ENCODE data around the gene RNASEH2B.

Gene RNASEH2B

DNA sequence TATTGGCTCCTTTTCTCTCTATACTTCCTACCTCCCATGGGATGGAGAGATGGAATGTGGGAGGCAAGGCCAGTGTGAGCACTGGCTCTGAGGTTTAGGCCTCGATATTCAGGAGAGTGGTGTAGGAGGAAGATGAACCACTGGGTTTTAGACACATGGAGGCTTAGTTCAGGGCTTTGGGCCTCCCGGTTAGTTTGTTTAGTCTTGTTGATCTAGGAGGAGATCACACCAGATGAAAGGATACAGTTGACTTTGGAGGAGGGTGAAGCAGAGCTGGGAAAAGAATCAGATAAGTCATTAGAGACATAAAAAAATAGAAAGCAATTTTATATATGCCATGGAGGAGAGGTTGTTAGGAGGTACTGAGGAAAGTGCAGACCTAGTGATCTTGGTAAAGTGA is 30.9 kb downstream of the RNASEH2B start:
- no peak for DNase-seq (ENCODE audit: low spot score)

DNA sequence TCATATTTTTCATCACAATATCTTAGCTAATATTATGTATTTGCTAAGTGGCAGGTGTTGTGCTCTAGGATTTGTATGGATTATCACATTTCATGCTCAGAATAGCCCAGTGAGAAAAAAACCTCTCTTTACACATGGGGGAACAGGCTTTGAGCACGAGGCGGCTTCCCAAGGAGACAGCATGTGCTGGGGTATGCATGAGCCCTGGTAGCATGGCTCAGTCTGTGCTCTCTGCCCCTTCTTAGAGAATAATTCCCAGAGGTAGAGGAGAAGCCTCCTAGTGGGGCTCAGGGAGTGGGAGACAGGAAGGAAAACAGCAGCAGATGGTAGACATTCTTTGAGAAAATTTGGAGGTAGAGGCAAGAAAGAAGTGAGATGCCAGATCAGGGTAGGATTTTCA is 31.6 kb downstream of the RNASEH2B start:
- DNase-seq (ENCODE audit: low spot score) = no peak

- DNase-seq (ENCODE audit: low spot score) = no peak
Measured at GRCh38 chr13:50942630-50943311, 33.2 kb downstream of the RNASEH2B start.

DNA sequence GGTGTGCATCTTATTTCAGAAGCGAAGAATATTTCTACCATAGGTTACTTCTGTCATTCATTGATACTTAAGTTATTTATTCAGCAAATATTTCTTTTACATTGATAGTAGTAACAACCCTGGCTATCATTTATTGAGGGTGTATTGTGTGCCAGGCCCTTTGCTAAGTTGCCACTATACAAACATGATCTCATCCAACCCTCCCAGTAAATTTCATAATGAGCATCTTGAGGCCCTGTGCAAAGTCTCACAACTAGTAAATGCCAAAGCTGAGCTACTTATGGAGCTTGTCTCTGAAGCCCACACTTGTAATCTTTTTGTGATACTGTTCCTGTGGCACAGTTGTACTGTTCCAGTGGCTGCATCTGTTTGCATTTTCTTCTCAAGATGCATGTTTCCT is 36.1 kb downstream of the RNASEH2B start:
- DNase-seq (ENCODE audit: low spot score) = no peak

- DNase-seq (ENCODE audit: low spot score) = no peak
Measured at GRCh38 chr13:50948601-50949000, 39.0 kb downstream of the RNASEH2B start.

- no peak for DNase-seq (ENCODE audit: low spot score)
Measured at GRCh38 chr13:50950849-50951248, 41.3 kb downstream of the RNASEH2B start.

DNA sequence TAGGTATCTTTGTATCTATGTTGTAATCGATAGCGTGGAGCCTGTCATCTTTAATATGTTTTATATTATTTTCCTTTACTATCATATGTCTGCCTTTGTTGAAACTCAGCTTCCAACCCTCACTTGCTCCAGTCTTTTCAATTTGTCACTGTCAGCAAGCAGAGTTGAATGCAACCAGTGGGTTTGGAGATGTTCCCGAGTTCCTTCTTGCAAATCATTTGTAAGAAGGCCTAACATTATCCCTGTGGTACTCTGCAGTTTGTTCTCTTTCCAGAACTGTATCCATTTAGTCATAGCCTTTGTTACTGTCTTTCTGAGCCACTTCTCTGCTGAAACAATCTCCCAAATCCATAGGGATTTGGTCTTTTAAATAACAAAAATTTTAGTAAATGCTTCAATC is 41.8 kb downstream of the RNASEH2B start:
- no peak for DNase-seq (ENCODE audit: low spot score)

DNA sequence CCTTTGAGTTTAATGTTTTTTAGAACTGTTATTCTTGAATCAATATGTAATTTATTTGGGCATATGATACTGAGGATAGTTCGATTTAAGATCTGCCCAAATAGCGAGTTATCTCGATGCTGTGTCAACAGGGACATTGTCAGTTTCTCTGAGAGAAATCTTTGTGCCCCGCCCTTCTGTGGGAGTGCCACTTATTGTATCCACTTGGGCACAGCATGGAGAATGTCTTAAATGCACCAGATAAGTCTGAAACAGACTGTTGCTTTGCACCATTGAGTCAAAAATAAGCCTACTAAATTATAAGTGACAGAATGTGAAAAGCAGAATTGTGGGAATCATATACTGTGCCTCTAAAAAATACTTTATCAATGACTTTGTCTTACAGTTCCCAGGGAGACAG is 45.6 kb downstream of the RNASEH2B start:
- no peak for DNase-seq (ENCODE audit: low spot score)

GRCh38 chr13:50955798-50956197 is 46.2 kb downstream of the RNASEH2B start:
- no peak for DNase-seq (ENCODE audit: low spot score)

- no peak for DNase-seq (ENCODE audit: low spot score)
Measured at GRCh38 chr13:50957620-50958019, 48.0 kb downstream of the RNASEH2B start.

DNA sequence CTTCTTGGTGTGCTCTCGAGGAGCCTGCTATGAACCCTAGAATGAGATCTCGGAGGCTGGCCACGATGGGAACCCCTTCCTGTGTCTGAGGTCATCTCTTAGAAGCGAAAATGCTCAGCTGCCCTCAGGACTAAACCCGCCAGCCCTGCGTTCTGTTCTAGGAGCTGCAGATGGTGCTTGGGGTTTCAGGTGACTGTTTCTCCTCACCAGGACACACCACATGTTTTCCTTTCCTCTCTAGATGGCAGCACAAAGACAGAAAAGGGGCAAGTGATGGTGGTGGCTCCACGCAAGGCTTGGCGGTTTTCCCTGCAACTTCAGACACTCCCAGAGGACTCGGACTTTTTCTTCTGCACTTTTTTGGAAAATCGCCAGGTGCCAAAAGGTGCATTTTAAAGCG is 60.1 kb downstream of the RNASEH2B start:
- peak; percentile 48 for DNase-seq (ENCODE audit: low spot score)

DNA sequence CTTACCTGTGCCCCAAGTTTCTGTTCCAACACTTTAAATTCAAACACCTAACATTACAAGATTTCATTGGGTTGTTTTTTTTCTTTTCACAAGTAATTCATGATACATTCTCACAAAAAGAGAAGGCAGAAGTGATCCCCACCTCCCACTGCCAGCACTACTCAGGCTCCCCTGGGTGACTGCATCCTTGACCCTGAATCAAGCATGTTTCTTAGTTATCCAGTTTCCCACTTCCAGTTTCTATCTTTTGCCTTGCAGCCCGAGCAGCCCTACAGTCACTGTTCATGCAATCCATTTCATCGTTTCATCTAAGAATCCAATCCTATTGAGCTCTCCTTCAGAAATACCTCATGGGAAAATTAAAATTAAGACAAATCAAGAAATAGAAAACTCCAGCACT is 61.4 kb downstream of the RNASEH2B start:
- no peak for DNase-seq (ENCODE audit: low spot score)

GRCh38 chr13:50974268-50974667 is 64.7 kb downstream of the RNASEH2B start:
- DNase-seq (ENCODE audit: low spot score) = no peak

DNA sequence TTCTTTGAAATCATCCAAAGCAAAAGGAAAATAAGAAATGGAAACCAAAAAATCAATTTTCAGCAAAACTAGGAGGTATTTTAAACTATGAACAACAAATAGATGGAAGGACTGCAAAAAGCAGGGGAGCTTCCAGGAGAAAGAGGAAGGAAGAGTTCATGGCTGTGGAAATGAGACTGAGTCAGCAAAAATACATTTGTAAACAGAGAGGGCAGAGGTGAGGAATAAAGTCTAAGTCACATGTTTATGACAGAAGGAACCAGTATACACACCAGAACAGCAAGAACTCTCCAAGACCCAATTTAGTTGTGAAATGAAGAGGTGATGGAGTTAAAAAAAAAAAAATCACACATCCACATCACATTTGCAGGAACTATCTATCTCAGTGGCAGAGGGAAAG is 69.6 kb downstream of the RNASEH2B start:
- DNase-seq (ENCODE audit: low spot score) = no peak

GRCh38 chr13:50981686-50982085 is 72.1 kb downstream of the RNASEH2B start:
- DNase-seq (ENCODE audit: low spot score) = no peak

DNA sequence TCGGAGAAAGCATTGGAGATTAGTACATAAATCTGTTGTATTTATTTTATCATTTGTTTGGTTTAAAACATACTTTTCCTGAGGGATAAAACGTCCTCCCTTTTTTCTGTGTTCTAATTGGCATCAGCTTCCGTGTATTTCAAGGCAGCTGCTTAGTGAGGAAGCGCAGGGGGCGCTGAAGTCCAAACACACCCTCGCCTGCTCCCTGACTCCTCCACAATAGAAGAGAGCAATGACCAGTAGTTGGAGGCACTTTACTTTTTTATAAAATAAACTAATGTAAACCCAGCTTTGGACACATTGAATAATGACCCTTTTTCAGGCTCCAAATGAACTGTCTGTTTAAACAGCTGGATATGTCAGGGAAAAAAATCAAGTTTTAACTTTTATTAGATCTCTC is 79.9 kb downstream of the RNASEH2B start:
- DNase-seq (ENCODE audit: low spot score) = no peak

GRCh38 chr13:50990065-50990817 is 80.7 kb downstream of the RNASEH2B start:
- no peak for DNase-seq (ENCODE audit: low spot score)

DNA sequence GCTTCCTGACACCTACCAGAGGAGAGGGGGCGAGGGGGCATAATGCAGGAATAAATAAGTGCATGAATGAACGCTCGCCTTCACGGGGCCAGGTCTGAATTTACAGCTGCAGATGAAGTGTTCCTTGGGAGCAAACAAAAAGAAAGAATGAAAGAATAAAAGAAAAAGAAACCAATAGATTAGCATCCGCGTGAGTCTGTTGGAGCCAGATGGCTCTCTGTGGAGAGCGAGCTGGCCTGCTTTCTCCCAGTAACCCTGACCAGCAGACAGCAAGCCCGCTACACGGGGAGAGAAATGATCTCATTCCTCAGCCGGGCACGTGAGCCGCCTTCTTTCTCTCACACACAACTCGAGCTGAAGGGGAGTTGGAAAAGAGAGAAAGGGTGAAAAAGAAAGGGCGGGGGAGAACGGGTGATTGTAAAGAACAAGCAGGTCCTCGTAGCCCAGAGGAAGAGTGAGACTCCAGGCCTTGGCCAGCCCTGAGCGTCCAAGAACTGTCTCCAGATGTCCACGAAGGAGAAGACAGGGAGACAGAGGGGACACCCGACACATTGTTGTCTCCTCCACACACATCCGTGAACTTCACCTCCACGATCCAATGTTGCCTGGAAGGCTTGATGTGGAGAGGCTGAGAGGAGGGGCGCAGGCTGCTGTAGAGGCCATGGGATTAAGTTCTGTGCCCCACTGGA is 81.4 kb downstream of the RNASEH2B start:
- no peak for DNase-seq (ENCODE audit: low spot score)

DNA sequence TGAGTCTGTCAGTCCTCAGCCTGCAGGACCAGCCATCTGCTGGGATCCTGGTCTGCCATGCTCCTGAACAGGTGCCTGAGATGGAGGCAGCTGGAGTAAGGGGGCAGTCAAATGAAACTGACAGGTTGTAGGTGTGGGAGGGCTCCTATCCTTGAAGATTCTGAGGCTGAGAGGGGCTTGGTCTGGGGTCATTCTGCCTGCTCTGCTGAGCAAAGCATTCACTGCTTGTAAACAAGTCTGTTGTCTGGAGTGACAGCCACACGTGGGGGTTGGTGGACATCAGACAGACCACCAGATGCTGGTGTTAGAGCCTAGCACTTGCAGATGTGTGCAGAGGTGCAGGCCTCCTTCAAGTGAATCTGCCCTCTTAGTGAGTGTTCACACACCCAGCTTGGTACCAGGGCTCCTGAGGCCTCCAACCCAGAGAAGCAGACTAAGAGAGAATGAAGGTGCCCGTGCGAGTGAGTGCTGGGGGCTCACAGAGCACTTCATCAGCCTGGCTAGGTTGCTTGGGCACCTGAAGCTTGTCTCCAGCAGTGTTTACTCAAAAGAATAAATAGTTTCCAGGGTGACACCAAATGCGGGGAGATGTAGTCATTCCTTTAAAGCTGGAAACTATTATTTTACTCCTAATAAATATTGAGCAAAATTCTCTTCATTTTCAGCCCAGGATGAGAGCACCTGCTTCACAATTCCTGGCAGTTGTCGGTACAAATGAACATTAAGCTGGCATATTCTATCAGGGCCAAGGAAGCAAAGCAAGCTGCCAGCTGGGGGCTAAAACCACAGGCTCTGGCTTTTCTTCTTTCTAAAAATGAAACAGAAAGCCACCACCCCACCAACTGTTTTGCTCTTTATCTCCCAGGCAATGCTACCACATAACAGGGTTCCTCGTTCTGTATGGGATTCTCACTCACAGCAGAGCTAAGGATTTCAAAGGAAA is 82.3 kb downstream of the RNASEH2B start:
- DNase-seq (ENCODE audit: low spot score) = no peak

- no peak for DNase-seq (ENCODE audit: low spot score)
Measured at GRCh38 chr13:50993371-50993770, 83.8 kb downstream of the RNASEH2B start.

- no peak for DNase-seq (ENCODE audit: low spot score)
Measured at GRCh38 chr13:50993934-50994333, 84.3 kb downstream of the RNASEH2B start.

GRCh38 chr13:50994651-50995050 is 85.1 kb downstream of the RNASEH2B start:
- DNase-seq (ENCODE audit: low spot score) = no peak
